Measurements from ENCODE around the gene CHIT1.

Gene CHIT1

DNA sequence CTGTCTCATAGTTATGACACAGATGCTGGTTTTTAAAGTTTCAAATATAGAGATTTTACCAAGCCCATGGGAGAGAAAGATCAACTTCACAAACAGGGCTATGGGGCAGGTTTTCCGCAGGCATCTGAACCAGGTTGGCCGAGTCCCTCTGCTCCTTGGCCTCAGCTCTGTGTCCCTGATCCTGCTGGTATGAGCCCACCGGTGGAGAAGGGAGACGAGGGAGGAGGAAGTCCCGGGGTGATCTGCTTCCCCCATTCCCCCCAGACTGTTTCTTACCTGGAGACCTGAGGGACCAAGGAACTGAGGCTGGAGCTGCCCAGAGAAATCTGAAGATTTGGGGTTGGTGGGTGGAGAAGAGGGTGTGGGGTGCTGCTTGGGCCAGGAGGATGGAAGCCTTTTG lies 46.9 kb upstream of the CHIT1 start:
- no peak for TF ChIP-seq ZFP30 (CRISPR knock-in tag; IDR thresholded peaks at IDR 0.05)
- TF ChIP-seq ESRRG (CRISPR knock-in tag; IDR thresholded peaks at IDR 0.05) = no peak
- TF ChIP-seq PPARA (CRISPR knock-in tag; IDR thresholded peaks at IDR 0.05; ENCODE audit: borderline replicate concordance) = no peak
- no peak for TF ChIP-seq ZFP3 (CRISPR knock-in tag; IDR thresholded peaks at IDR 0.05)
- TF ChIP-seq ZNF565 (CRISPR knock-in tag; conservative IDR thresholded peaks at IDR 0.05; ENCODE audit: low read depth) = no peak
- TF ChIP-seq ISL1 (CRISPR knock-in tag; IDR thresholded peaks at IDR 0.05) = no peak
- TF ChIP-seq TCF4 (CRISPR knock-in tag; IDR thresholded peaks at IDR 0.05; ENCODE audit: borderline replicate concordance) = no peak
- no peak for TF ChIP-seq ZNF70 (CRISPR knock-in tag; IDR thresholded peaks at IDR 0.05)
- no peak for TF ChIP-seq ZC3H10 (CRISPR knock-in tag; IDR thresholded peaks at IDR 0.05)
- TF ChIP-seq TOX (CRISPR knock-in tag; IDR thresholded peaks at IDR 0.05; ENCODE audit: borderline replicate concordance) = no peak
- TF ChIP-seq, protein P1, sequence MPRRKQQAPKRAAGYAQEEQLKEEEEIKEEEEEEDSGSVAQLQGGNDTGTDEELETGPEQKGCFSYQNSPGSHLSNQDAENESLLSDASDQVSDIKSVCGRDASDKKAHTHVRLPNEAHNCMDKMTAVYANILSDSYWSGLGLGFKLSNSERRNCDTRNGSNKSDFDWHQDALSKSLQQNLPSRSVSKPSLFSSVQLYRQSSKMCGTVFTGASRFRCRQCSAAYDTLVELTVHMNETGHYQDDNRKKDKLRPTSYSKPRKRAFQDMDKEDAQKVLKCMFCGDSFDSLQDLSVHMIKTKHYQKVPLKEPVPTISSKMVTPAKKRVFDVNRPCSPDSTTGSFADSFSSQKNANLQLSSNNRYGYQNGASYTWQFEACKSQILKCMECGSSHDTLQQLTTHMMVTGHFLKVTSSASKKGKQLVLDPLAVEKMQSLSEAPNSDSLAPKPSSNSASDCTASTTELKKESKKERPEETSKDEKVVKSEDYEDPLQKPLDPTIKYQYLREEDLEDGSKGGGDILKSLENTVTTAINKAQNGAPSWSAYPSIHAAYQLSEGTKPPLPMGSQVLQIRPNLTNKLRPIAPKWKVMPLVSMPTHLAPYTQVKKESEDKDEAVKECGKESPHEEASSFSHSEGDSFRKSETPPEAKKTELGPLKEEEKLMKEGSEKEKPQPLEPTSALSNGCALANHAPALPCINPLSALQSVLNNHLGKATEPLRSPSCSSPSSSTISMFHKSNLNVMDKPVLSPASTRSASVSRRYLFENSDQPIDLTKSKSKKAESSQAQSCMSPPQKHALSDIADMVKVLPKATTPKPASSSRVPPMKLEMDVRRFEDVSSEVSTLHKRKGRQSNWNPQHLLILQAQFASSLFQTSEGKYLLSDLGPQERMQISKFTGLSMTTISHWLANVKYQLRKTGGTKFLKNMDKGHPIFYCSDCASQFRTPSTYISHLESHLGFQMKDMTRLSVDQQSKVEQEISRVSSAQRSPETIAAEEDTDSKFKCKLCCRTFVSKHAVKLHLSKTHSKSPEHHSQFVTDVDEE (CRISPR knock-in tag; IDR thresholded peaks at IDR 0.05) = no peak
- TF ChIP-seq RARB (CRISPR knock-in tag; IDR thresholded peaks at IDR 0.05) = no peak
- TF ChIP-seq, protein P2, sequence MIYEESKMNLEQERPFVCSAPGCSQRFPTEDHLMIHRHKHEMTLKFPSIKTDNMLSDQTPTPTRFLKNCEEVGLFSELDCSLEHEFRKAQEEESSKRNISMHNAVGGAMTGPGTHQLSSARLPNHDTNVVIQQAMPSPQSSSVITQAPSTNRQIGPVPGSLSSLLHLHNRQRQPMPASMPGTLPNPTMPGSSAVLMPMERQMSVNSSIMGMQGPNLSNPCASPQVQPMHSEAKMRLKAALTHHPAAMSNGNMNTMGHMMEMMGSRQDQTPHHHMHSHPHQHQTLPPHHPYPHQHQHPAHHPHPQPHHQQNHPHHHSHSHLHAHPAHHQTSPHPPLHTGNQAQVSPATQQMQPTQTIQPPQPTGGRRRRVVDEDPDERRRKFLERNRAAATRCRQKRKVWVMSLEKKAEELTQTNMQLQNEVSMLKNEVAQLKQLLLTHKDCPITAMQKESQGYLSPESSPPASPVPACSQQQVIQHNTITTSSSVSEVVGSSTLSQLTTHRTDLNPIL (CRISPR knock-in tag; IDR thresholded peaks at IDR 0.05; ENCODE audit: low read depth) = no peak
- no peak for TF ChIP-seq ARNTL (CRISPR knock-in tag; IDR thresholded peaks at IDR 0.05; ENCODE audit: borderline replicate concordance, low read depth)
- no peak for ATAC-seq

DNA sequence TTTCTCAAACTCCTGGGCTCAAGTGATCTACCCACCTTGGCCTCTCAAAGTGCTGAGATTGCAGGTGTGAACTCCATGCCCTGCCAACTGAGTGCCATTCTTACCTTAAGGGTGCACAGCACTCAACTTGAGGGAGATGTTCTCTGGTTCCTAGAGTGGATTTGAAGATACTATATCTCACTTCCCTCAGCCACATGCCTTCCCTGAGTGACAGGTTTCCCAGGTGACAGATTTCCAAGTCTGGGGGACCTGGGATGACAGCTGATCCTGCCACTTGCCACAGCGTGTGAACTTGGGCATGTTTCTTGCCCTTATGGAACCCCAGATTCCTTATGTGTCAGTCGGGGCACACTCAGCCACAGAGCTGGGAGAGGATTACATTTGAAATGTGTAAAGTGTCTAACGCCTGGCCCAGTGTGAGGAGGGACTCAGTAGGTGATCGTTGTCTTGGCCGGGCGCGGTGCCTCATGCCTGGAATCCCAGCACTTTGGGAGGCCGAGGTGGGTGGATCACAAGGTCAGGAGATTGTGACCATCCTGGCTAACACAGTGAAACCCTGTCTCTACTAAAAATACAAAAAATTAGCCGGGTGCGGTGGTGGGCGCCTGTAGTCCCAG lies 46.3 kb upstream of the CHIT1 start:
- TF ChIP-seq, protein P3, sequence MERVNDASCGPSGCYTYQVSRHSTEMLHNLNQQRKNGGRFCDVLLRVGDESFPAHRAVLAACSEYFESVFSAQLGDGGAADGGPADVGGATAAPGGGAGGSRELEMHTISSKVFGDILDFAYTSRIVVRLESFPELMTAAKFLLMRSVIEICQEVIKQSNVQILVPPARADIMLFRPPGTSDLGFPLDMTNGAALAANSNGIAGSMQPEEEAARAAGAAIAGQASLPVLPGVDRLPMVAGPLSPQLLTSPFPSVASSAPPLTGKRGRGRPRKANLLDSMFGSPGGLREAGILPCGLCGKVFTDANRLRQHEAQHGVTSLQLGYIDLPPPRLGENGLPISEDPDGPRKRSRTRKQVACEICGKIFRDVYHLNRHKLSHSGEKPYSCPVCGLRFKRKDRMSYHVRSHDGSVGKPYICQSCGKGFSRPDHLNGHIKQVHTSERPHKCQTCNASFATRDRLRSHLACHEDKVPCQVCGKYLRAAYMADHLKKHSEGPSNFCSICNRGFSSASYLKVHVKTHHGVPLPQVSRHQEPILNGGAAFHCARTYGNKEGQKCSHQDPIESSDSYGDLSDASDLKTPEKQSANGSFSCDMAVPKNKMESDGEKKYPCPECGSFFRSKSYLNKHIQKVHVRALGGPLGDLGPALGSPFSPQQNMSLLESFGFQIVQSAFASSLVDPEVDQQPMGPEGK (CRISPR knock-in tag; IDR thresholded peaks at IDR 0.05; ENCODE audit: borderline replicate concordance) = no peak
- TF ChIP-seq ZC3H10 (CRISPR knock-in tag; IDR thresholded peaks at IDR 0.05) (no peak), BACH2 (CRISPR knock-in tag; IDR thresholded peaks at IDR 0.05; ENCODE audit: borderline replicate concordance) (no peak), ZNF8 (CRISPR knock-in tag; IDR thresholded peaks at IDR 0.05) (no peak), ZFP30 (CRISPR knock-in tag; IDR thresholded peaks at IDR 0.05) (no peak), CSDC2 (CRISPR knock-in tag; IDR thresholded peaks at IDR 0.05) (no peak), TOX (CRISPR knock-in tag; IDR thresholded peaks at IDR 0.05; ENCODE audit: borderline replicate concordance) (no peak), OSR1 (CRISPR knock-in tag; IDR thresholded peaks at IDR 0.05) (no peak), SNAI2 (CRISPR knock-in tag; IDR thresholded peaks at IDR 0.05) (no peak), RARB (CRISPR knock-in tag; IDR thresholded peaks at IDR 0.05) (no peak), ZFP3 (CRISPR knock-in tag; IDR thresholded peaks at IDR 0.05) (no peak), ARNTL (CRISPR knock-in tag; IDR thresholded peaks at IDR 0.05; ENCODE audit: borderline replicate concordance, low read depth) (no peak), PPARA (CRISPR knock-in tag; IDR thresholded peaks at IDR 0.05; ENCODE audit: borderline replicate concordance) (no peak), ZNF70 (CRISPR knock-in tag; IDR thresholded peaks at IDR 0.05) (no peak)
- TF ChIP-seq, protein P4, sequence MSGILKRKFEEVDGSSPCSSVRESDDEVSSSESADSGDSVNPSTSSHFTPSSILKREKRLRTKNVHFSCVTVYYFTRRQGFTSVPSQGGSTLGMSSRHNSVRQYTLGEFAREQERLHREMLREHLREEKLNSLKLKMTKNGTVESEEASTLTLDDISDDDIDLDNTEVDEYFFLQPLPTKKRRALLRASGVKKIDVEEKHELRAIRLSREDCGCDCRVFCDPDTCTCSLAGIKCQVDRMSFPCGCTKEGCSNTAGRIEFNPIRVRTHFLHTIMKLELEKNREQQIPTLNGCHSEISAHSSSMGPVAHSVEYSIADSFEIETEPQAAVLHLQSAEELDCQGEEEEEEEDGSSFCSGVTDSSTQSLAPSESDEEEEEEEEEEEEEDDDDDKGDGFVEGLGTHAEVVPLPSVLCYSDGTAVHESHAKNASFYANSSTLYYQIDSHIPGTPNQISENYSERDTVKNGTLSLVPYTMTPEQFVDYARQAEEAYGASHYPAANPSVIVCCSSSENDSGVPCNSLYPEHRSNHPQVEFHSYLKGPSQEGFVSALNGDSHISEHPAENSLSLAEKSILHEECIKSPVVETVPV (CRISPR knock-in tag; IDR thresholded peaks at IDR 0.05) = no peak
- TF ChIP-seq, protein P2 (CRISPR knock-in tag; IDR thresholded peaks at IDR 0.05; ENCODE audit: low read depth) = no peak
- TF ChIP-seq, protein P1 (CRISPR knock-in tag; IDR thresholded peaks at IDR 0.05) = no peak
- ATAC-seq = no peak
